Vagina (tissue), 2 donors: ENCODE results near the gene UNC13A. TPM values are rescaled to one million over a fixed set of nuclear protein-coding genes. Genes with fewer than 3 reads are reported as not detected.

Experiments used
- DNase-seq, 2 donors: peaks; one replicate each; pipeline ENCODE4 v3.0.0-alpha.2; 2017; ENCODE audit errors: extremely low spot score in 2 of 2
- H3K27ac ChIP-seq: fragments of 200-600 bp; sonication (generic); one replicate; pipeline ENCODE4 v1.5.1; 2019
- H3K27me3 ChIP-seq: fragments of 200-600 bp; sonication (generic); one replicate; pipeline ENCODE4 v1.5.1; 2019
- H3K36me3 ChIP-seq, 2 donors: fragments of 200-600 bp; sonication (generic); one replicate each; pipeline ENCODE4 v1.5.1; 2017 to 2019
- H3K4me1 ChIP-seq: fragments of 200-600 bp; sonication (generic); one replicate; pipeline ENCODE4 v1.5.1; 2019
- H3K4me3 ChIP-seq, 2 donors: fragments of 200-600 bp; sonication (generic); 1 replicate in 1 of 2; 2 replicates in 1 of 2; pipeline ENCODE4 v1.5.1; 2016 to 2019
- H3K9me3 ChIP-seq: fragments of 200-600 bp; sonication (generic); one replicate; pipeline ENCODE4 v1.5.1; 2019
- POLR2A ChIP-seq, 2 donors: fragments of 450-650 bp; IDR thresholded peaks; one replicate each; pipeline ENCODE4 v1.6.1; 2017; ENCODE audit warnings: antibody characterized with exemption in 2 of 2, mild to moderate bottlenecking in 2 of 2, moderate library complexity in 2 of 2
- POLR2AphosphoS5 ChIP-seq, 2 donors: sonication (generic); formaldehyde crosslinking; IDR thresholded peaks; one replicate each; pipeline ENCODE4 v1.9.0; 2017; ENCODE audit warnings: antibody characterized with exemption in 2 of 2, mild to moderate bottlenecking in 2 of 2, low read depth in 1 of 2; ENCODE audit not compliant: insufficient read depth in 1 of 2
- intact Hi-C: fragments of 100-400 bp; cut with DNase I; formaldehyde crosslinking; loops from one replicate; pipeline ENCODE4 v1.15.1; 2023
- total RNA-seq: library from RNA; depleted of rRNA; stranded (reverse); fragments of >200 nt; gene quantifications from one replicate; pipeline ENCODE4 v1.2.3, GENCODE V29; 2016
- TF ChIP-seq, protein P1 (sequence below), 3 experiments: fragments of 450-650 bp in 2 of 3; fragments of 200-600 bp in 1 of 3; sonication (generic) in 1 of 3; IDR thresholded peaks; one replicate each; pipeline ENCODE4 v1.5.1; 2017 to 2019; ENCODE audit warnings: antibody characterized with exemption in 3 of 3, mild to moderate bottlenecking in 2 of 3, moderate library complexity in 2 of 3

The UNC13A gene
- total RNA-seq, 1 donor from 2014 or later = 0.49 TPM

DNA sequence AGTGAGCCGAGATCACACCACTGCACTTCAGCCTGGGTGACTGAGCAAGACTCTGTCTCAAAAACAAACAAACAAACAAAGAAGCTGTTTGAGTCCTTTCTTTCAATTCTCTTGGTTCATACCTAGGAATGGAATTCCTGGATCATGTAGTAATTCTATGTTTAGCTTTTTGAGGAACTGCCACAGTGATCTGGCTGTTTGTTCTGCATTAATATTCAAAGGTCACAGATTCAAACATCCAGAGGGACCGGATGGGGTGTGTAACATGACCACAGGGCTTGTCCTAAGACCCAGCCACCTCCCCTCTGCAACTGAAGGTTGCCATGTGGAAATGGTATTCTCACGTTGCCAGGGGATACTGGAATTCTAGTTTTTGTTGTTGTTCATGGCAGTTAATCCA is 122.5 kb downstream of the UNC13A start:
- H3K36me3 ChIP-seq = peaks cover 0 to 68% of the 10 kb centered on the region in 2 donors

DNA sequence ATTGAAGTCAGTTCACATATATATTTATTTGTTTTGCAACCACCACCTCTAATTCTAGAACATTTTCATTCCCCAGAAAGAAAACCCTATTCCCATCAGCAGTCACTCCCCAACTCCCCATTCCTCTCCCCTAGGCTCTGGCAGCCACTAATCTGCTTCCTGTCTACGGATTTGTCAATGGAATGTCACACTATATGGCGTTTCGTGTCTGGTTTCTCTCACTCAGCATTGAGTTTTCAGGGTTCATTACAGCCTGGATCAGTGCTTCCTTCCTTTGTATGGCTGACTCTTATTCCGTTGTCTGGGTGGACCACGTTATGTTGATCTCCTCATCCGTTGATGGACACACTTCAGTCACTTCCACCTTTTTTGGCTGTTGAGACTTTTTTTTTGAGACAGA is 123.4 kb downstream of the UNC13A start:
- no peaks in the 10 kb centered on the region for H3K9me3 ChIP-seq
- H3K27ac ChIP-seq = no peak overlapping the region
- peaks cover 0 to 71% of the 10 kb centered on the region in 2 donors for H3K36me3 ChIP-seq
- TF ChIP-seq, protein P1, sequence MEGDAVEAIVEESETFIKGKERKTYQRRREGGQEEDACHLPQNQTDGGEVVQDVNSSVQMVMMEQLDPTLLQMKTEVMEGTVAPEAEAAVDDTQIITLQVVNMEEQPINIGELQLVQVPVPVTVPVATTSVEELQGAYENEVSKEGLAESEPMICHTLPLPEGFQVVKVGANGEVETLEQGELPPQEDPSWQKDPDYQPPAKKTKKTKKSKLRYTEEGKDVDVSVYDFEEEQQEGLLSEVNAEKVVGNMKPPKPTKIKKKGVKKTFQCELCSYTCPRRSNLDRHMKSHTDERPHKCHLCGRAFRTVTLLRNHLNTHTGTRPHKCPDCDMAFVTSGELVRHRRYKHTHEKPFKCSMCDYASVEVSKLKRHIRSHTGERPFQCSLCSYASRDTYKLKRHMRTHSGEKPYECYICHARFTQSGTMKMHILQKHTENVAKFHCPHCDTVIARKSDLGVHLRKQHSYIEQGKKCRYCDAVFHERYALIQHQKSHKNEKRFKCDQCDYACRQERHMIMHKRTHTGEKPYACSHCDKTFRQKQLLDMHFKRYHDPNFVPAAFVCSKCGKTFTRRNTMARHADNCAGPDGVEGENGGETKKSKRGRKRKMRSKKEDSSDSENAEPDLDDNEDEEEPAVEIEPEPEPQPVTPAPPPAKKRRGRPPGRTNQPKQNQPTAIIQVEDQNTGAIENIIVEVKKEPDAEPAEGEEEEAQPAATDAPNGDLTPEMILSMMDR (IDR thresholded peaks at IDR 0.05) = no peak
- no peak for TF ChIP-seq POLR2AphosphoS5 (IDR thresholded peaks at IDR 0.05; ENCODE audit: insufficient read depth in 1 of 2, low read depth in 1 of 2)
- no peak for TF ChIP-seq POLR2A (IDR thresholded peaks at IDR 0.05)
- H3K27me3 ChIP-seq = no peaks in the 10 kb centered on the region
- DNase-seq = no peak
- H3K4me1 ChIP-seq = no peaks in the 10 kb centered on the region
- no peak overlapping the region for H3K4me3 ChIP-seq
- intact Hi-C loops = no loop called here

More for the DNA sequence above, 122.5 kb downstream of the UNC13A start:
- no peaks in the 10 kb centered on the region for H3K27me3 ChIP-seq
- TF ChIP-seq POLR2A (IDR thresholded peaks at IDR 0.05) (no peak), POLR2AphosphoS5 (IDR thresholded peaks at IDR 0.05; ENCODE audit: insufficient read depth in 1 of 2, low read depth in 1 of 2) (no peak)
- TF ChIP-seq, protein P1 (IDR thresholded peaks at IDR 0.05) = no peak
- H3K4me3 ChIP-seq = no peak overlapping the region
- no peaks in the 10 kb centered on the region for H3K4me1 ChIP-seq
- H3K27ac ChIP-seq = no peak overlapping the region
- DNase-seq = no peak
- H3K9me3 ChIP-seq = no peaks in the 10 kb centered on the region
- intact Hi-C loops = no loop called here

DNA sequence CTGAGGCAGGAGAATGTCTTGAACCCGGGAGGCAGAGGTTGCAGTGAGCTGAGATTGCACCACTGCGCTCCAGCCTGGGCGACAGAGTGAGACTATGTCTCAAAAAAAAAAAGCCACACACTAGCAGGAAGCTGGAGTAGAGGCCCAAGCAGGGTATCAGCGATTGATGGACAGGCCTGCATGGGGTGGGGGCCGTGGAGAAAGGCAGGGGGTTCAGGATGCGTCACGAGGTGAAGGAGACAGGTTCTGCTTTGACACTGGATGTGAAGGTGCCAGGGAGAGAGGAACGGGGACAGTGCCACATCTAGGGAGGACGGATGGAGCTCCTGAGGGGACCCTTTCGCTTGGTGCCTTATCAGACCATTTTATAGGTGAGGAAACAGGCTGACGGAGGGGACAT is 125.6 kb downstream of the UNC13A start:
- no peak for TF ChIP-seq POLR2A (IDR thresholded peaks at IDR 0.05)
- TF ChIP-seq POLR2AphosphoS5 (IDR thresholded peaks at IDR 0.05; ENCODE audit: insufficient read depth in 1 of 2, low read depth in 1 of 2) = no peak
- TF ChIP-seq, protein P1 (IDR thresholded peaks at IDR 0.05) = no peak
- no peak overlapping the region for H3K4me3 ChIP-seq
- H3K4me1 ChIP-seq = peaks cover 1% of the 10 kb centered on the region
- intact Hi-C loops = no loop called here
- no peaks in the 10 kb centered on the region for H3K27me3 ChIP-seq
- no peak overlapping the region for H3K27ac ChIP-seq
- H3K36me3 ChIP-seq = peaks cover 0 to 63% of the 10 kb centered on the region in 2 donors
- no peaks in the 10 kb centered on the region for H3K9me3 ChIP-seq
- DNase-seq = no peak

DNA sequence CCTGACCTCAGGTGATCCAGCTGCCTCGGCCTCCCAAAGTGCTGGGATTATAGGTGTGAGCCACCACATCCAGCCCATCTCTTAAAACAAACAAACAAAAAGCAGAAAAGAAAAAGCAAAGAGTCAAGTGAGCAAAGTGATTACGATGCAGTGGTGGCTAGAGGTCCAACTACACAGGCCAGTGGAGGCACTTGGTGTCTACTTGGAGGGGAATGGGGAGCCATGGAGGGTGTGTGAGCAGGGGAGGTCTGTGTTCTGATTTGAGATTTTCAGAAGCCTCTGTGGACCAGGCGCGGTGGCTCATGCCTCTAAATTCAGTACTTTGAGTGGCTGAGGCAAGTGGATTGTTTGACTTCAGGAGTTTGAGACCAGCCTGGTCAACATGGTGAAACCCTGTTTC is 126.1 kb downstream of the UNC13A start:
- peaks cover 0 to 58% of the 10 kb centered on the region in 2 donors for H3K36me3 ChIP-seq
- H3K9me3 ChIP-seq = no peaks in the 10 kb centered on the region

DNA sequence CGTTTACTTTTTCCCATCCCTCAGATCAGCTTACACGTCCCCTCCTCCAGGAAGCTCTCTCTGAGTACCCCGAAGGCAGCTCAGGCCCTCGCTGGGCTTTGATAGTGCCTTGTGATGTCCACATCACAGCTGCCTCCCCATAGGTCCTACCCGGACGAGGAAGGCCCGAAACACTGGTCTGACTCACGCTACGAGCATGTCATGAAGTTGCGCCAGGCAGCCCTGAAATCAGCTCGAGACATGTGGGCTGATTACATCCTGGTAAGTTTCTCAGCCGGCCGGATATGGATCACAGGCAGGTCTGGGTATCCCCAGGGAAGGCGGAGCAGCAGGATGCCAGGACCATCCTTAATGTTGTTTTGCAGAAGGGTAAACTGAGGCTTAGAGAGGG is 128.0 kb downstream of the UNC13A start:
- no peak overlapping the region for H3K4me3 ChIP-seq
- DNase-seq = no peak
- no peaks in the 10 kb centered on the region for H3K9me3 ChIP-seq
- H3K27me3 ChIP-seq = no peaks in the 10 kb centered on the region
- intact Hi-C loops = no loop called here
- H3K36me3 ChIP-seq = peaks cover 0 to 41% of the 10 kb centered on the region in 2 donors
- peaks cover 16% of the 10 kb centered on the region for H3K4me1 ChIP-seq
- TF ChIP-seq POLR2A (IDR thresholded peaks at IDR 0.05) (no peak), POLR2AphosphoS5 (IDR thresholded peaks at IDR 0.05; ENCODE audit: insufficient read depth in 1 of 2, low read depth in 1 of 2) (no peak)
- H3K27ac ChIP-seq = no peak overlapping the region

More for the DNA sequence above, 126.1 kb downstream of the UNC13A start:
- DNase-seq = no peak
- intact Hi-C loops = no loop called here
- H3K4me1 ChIP-seq = peaks cover 6% of the 10 kb centered on the region
- no peaks in the 10 kb centered on the region for H3K27me3 ChIP-seq
- TF ChIP-seq POLR2AphosphoS5 (IDR thresholded peaks at IDR 0.05; ENCODE audit: insufficient read depth in 1 of 2, low read depth in 1 of 2) (no peak), POLR2A (IDR thresholded peaks at IDR 0.05) (no peak)
- TF ChIP-seq, protein P1 (IDR thresholded peaks at IDR 0.05) = no peak
- no peak overlapping the region for H3K27ac ChIP-seq
- no peak overlapping the region for H3K4me3 ChIP-seq
